GM12878 (cell line): ENCODE results near the gene SYNM. TPM values are rescaled to one million over a fixed set of nuclear protein-coding genes. Genes with fewer than 3 reads are reported as not detected.
A peak's percentile ranks its signal among the peaks of the same experiment; 100 is the strongest.

ENCODE experiments used
- CHD1 ChIP-seq: IDR thresholded peaks from 2 replicates; pipeline ENCODE4 v1.6.1; 2012; ENCODE audit warnings: low read depth, low read length, improper control_type of control experiment
- IKZF2 ChIP-seq, 2 experiments: fragments of 450-650 bp; IDR thresholded peaks; 2 replicates each; pipeline ENCODE4 v1.6.1; 2017; ENCODE audit warnings: mild to moderate bottlenecking in 2 of 2, moderate library complexity in 2 of 2
- NFYA ChIP-seq: IDR thresholded peaks from 2 replicates; pipeline ENCODE4 v1.6.1; 2011; ENCODE audit warnings: low read depth, mild to moderate bottlenecking, low read length, improper control_type of control experiment, borderline replicate concordance
- POLR2AphosphoS5 ChIP-seq: IDR thresholded peaks from 2 replicates; pipeline ENCODE4 v1.6.1; 2011; ENCODE audit warnings: mild to moderate bottlenecking, low read length, inconsistent platforms
- PRDM15 ChIP-seq: fragments of 450-650 bp; formaldehyde crosslinking; IDR thresholded peaks from 2 replicates; pipeline ENCODE4 v1.4.0; 2020; ENCODE audit warnings: mild to moderate bottlenecking, moderate library complexity
- RELA ChIP-seq: fragments of 450-650 bp; IDR thresholded peaks from 2 replicates; pipeline ENCODE4 v1.8.0; 2014; ENCODE audit warnings: borderline replicate concordance; ENCODE audit not compliant: partially characterized antibody
- RELB ChIP-seq: fragments of 450-650 bp; IDR thresholded peaks from 2 replicates; pipeline ENCODE4 v1.6.1; 2017; ENCODE audit warnings: low read depth, mild to moderate bottlenecking, moderate library complexity
- REST ChIP-seq: IDR thresholded peaks from 2 replicates; pipeline ENCODE4 v1.6.1; 2012; ENCODE audit warnings: mild to moderate bottlenecking, low read depth, low read length
- SUPT20H ChIP-seq: IDR thresholded peaks from 2 replicates; pipeline ENCODE4 v1.6.1; 2011; ENCODE audit warnings: low read depth, mild to moderate bottlenecking, low read length, moderate library complexity, borderline replicate concordance; ENCODE audit not compliant: control insufficient read depth
- polyA plus RNA-seq, 11 experiments: library from polyadenylated mRNA; depleted of rRNA in 4 of 11; unstranded in 6 of 11; stranded (reverse) in 5 of 11; fragments of >200 nt; fragmentation: Nextera tagmentation in 4 of 11; fragmentation: Illumina TruSeq in 1 of 11; extraction: Ambion mirVana in 4 of 11; extraction: Trizol in 1 of 11; gene quantifications; 1 replicate in 1 of 11; 2 replicates in 10 of 11; pipeline versions ENCODE4 v1.2.1 to v1.2.3, GENCODE V29; 2011 to 2016; ENCODE audit warnings: inconsistent platforms in 2 of 11, missing spikeins in 2 of 11, low read depth in 1 of 11
- total RNA-seq, 4 experiments: library from RNA; depleted of rRNA in 3 of 4; stranded (reverse); fragments of >200 nt in 3 of 4; fragmentation: Illumina TruSeq in 1 of 4; extraction: Trizol in 1 of 4; gene quantifications; 2 replicates each; pipeline versions ENCODE4 v1.2.1 to v1.2.3, GENCODE V29; 2013 to 2021
- TF ChIP-seq, protein P1 (sequence below): fragments of 450-650 bp; IDR thresholded peaks from 2 replicates; pipeline ENCODE4 v1.6.1; 2017; ENCODE audit warnings: mild to moderate bottlenecking, moderate library complexity

SYNM gene
- total and polyA plus RNA-seq, 10 of the 15 experiments (the other 5 are each of a cell fraction or from before 2014, with no cell fraction given): 0.05 to 1.1 (median 0.89) TPM; not detected in 1

GRCh38 chr15:99073008-99073717 lies 31.7 kb upstream of the SYNM start (continued):
- TF ChIP-seq REST (no peak), POLR2AphosphoS5 (no peak), IKZF2 (IDR thresholded peaks at IDR 0.05) (peak in 1 of 2 experiments; percentile 19; a peak in 1 of 4 replicates), CHD1 (no peak), SUPT20H (no peak), RELA (no peak), RELB (peak; percentile 48; the same call in 1 of the 2 replicates), NFYA (no peak), PRDM15 (no peak)
- TF ChIP-seq, protein P1, sequence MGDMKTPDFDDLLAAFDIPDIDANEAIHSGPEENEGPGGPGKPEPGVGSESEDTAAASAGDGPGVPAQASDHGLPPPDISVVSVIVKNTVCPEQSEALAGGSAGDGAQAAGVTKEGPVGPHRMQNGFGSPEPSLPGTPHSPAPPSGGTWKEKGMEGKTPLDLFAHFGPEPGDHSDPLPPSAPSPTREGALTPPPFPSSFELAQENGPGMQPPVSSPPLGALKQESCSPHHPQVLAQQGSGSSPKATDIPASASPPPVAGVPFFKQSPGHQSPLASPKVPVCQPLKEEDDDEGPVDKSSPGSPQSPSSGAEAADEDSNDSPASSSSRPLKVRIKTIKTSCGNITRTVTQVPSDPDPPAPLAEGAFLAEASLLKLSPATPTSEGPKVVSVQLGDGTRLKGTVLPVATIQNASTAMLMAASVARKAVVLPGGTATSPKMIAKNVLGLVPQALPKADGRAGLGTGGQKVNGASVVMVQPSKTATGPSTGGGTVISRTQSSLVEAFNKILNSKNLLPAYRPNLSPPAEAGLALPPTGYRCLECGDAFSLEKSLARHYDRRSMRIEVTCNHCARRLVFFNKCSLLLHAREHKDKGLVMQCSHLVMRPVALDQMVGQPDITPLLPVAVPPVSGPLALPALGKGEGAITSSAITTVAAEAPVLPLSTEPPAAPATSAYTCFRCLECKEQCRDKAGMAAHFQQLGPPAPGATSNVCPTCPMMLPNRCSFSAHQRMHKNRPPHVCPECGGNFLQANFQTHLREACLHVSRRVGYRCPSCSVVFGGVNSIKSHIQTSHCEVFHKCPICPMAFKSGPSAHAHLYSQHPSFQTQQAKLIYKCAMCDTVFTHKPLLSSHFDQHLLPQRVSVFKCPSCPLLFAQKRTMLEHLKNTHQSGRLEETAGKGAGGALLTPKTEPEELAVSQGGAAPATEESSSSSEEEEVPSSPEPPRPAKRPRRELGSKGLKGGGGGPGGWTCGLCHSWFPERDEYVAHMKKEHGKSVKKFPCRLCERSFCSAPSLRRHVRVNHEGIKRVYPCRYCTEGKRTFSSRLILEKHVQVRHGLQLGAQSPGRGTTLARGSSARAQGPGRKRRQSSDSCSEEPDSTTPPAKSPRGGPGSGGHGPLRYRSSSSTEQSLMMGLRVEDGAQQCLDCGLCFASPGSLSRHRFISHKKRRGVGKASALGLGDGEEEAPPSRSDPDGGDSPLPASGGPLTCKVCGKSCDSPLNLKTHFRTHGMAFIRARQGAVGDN: peak; percentile 14; the same call in 1 of the 2 replicates
